ENCODE measurements around the gene SPON1.

The SPON1 gene

GRCh38 chr11:14190992-14191778, 228.7 kb downstream of the SPON1 start:
- intact Hi-C loops (cut with DNase I; ENCODE audit: low total_unique reads) = no loop called here
- no peaks in the 10 kb centered on the region for H3K27me3 ChIP-seq
- no peaks in the 10 kb centered on the region for H3K36me3 ChIP-seq
- no peak for TF ChIP-seq CTCF (IDR thresholded peaks at IDR 0.05)
- H3K27ac ChIP-seq = peak overlapping the region in 1 of 2 donors; percentile 23
- no peak for DNase-seq
- H3K4me3 ChIP-seq = no peak overlapping the region
- H3K9me3 ChIP-seq = no peaks in the 10 kb centered on the region
- peaks cover 0 to 26% (median 14%) of the 10 kb centered on the region in 4 donors for H3K4me1 ChIP-seq

- intact Hi-C loops (cut with DNase I; ENCODE audit: low total_unique reads) = no loop called here
- Histone ChIP-seq H3K27me3 (no peaks in the 10 kb centered on the region), H3K9me3 (no peaks in the 10 kb centered on the region), H3K4me1 (peaks cover 0 to 26% (median 14%) of the 10 kb centered on the region in 4 donors), H3K36me3 (no peaks in the 10 kb centered on the region), H3K27ac (no peak overlapping the region), H3K4me3 (no peak overlapping the region)
- DNase-seq = no peak
- no peak for TF ChIP-seq CTCF (IDR thresholded peaks at IDR 0.05)
Observed at GRCh38 chr11:14193644-14194043, 231.1 kb downstream of the SPON1 start.

- Histone ChIP-seq H3K27ac (no peak overlapping the region), H3K9me3 (no peaks in the 10 kb centered on the region), H3K4me3 (no peak overlapping the region), H3K27me3 (no peaks in the 10 kb centered on the region), H3K4me1 (peaks cover 0 to 3% (median 0%) of the 10 kb centered on the region in 4 donors), H3K36me3 (no peaks in the 10 kb centered on the region)
- no peak for DNase-seq
- TF ChIP-seq CTCF (IDR thresholded peaks at IDR 0.05) = no peak
- intact Hi-C loops (cut with DNase I; ENCODE audit: low total_unique reads) = no loop called here
Observed at GRCh38 chr11:14202251-14203196, 240.0 kb downstream of the SPON1 start.

GRCh38 chr11:14203321-14203720, 240.8 kb downstream of the SPON1 start:
- H3K4me3 ChIP-seq = no peak overlapping the region
- peaks cover 0 to 3% (median 0%) of the 10 kb centered on the region in 4 donors for H3K4me1 ChIP-seq
- H3K27me3 ChIP-seq = no peaks in the 10 kb centered on the region
- TF ChIP-seq CTCF (IDR thresholded peaks at IDR 0.05) = no peak
- DNase-seq = no peak
- H3K27ac ChIP-seq = no peak overlapping the region
- H3K9me3 ChIP-seq = no peaks in the 10 kb centered on the region
- intact Hi-C loops (cut with DNase I; ENCODE audit: low total_unique reads) = no loop called here
- no peaks in the 10 kb centered on the region for H3K36me3 ChIP-seq

GRCh38 chr11:14212986-14213385, 250.5 kb downstream of the SPON1 start:
- DNase-seq = no peak
- intact Hi-C loops (cut with DNase I; ENCODE audit: low total_unique reads) = no loop called here

More at GRCh38 chr11:14212986-14213385, 250.5 kb downstream of the SPON1 start:
- Histone ChIP-seq H3K36me3 (no peaks in the 10 kb centered on the region), H3K4me3 (no peak overlapping the region), H3K27ac (no peak overlapping the region), H3K27me3 (no peaks in the 10 kb centered on the region), H3K4me1 (no peaks in the 10 kb centered on the region), H3K9me3 (no peaks in the 10 kb centered on the region)
- TF ChIP-seq CTCF (IDR thresholded peaks at IDR 0.05) = no peak

All from tibial artery (tissue), 4 donors.